K562 (cell line): ENCODE results near the gene ZNF613. TPM values are rescaled to one million over a fixed set of nuclear protein-coding genes. Genes with fewer than 3 reads are reported as not detected.

Experiments
- ATF2 ChIP-seq: sonication (generic); formaldehyde crosslinking; IDR thresholded peaks from 2 replicates; pipeline ENCODE4 v1.8.1; 2022; ENCODE audit warnings: missing genetic modification reagents
- ATF4 ChIP-seq: fragments of 450-650 bp; formaldehyde crosslinking; IDR thresholded peaks from 2 replicates; pipeline ENCODE4 v1.4.0; 2022; ENCODE audit warnings: mild to moderate bottlenecking, moderate library complexity
- ATF7 ChIP-seq: fragments of 450-650 bp; IDR thresholded peaks from 2 replicates; pipeline ENCODE4 v1.7.1; 2014; ENCODE audit warnings: mild to moderate bottlenecking, moderate library complexity
- CCNT2 ChIP-seq: IDR thresholded peaks from 2 replicates; pipeline ENCODE4 v1.6.1; 2011; ENCODE audit warnings: borderline replicate concordance, low read depth, mild to moderate bottlenecking, moderate library complexity, mixed read lengths, low read length; ENCODE audit not compliant: insufficient read length; ENCODE audit errors: extremely low read depth
- EGR1 ChIP-seq: fragments of 450-650 bp; conservative IDR thresholded peaks from 2 replicates; pipeline ENCODE4 v1.6.1; 2017; ENCODE audit warnings: mild to moderate bottlenecking
- ELF4 ChIP-seq: fragments of 450-650 bp; formaldehyde crosslinking; IDR thresholded peaks from 2 replicates; pipeline ENCODE4 v1.4.0; 2022; ENCODE audit warnings: missing genetic modification characterization
- EP300 ChIP-seq: IDR thresholded peaks from 2 replicates; pipeline ENCODE4 v1.6.1; 2012; ENCODE audit warnings: low read length, improper control_type of control experiment
- ETV1 ChIP-seq: fragments of 450-650 bp; conservative IDR thresholded peaks from 2 replicates; pipeline ENCODE4 v1.6.1; 2016; ENCODE audit warnings: missing genetic modification characterization, control low read depth, low read depth, missing compliant biosample characterization
- HDAC2 ChIP-seq: fragments of 450-650 bp; IDR thresholded peaks from 2 replicates; pipeline ENCODE4 v1.6.1; 2016; ENCODE audit warnings: mild to moderate bottlenecking
- MCM5 ChIP-seq: fragments of 450-650 bp; IDR thresholded peaks from 2 replicates; pipeline ENCODE4 v1.6.1; 2016; ENCODE audit warnings: low read depth
- MYBL2 ChIP-seq, 2 experiments: fragments of 450-650 bp in 1 of 2; sonication (generic) in 1 of 2; formaldehyde crosslinking in 1 of 2; IDR thresholded peaks; 2 replicates each; pipeline versions ENCODE4 v1.6.1 to v1.8.1; 2017 to 2022; ENCODE audit warnings: borderline replicate concordance in 1 of 2, inconsistent platforms in 1 of 2, low read depth in 1 of 2, mild to moderate bottlenecking in 1 of 2, missing genetic modification reagents in 1 of 2, moderate library complexity in 1 of 2
- NCOA6 ChIP-seq: fragments of 450-650 bp; IDR thresholded peaks from 2 replicates; pipeline ENCODE4 v1.6.1; 2017; ENCODE audit warnings: mild to moderate bottlenecking
- NR2C2 ChIP-seq, 2 experiments: fragments of 200-800 bp in 1 of 2; sonication (Bioruptor generic) in 1 of 2; sonication (generic) in 1 of 2; formaldehyde crosslinking in 1 of 2; IDR thresholded peaks; 2 replicates each; pipeline versions ENCODE4 v1.6.1 to v1.8.0; 2016 to 2022; ENCODE audit warnings: mild to moderate bottlenecking in 1 of 2, missing compliant biosample characterization in 1 of 2, missing genetic modification characterization in 1 of 2, missing genetic modification reagents in 1 of 2
- RBFOX2 ChIP-seq: fragments of 200-400 bp; formaldehyde crosslinking; IDR thresholded peaks from 2 replicates; pipeline ENCODE4 v1.6.1; 2017; ENCODE audit warnings: low read depth, mild to moderate bottlenecking, low read length, moderate library complexity
- SNIP1 ChIP-seq: fragments of 450-650 bp; IDR thresholded peaks from 2 replicates; pipeline ENCODE4 v1.7.1; 2017; ENCODE audit warnings: low read depth, mild to moderate bottlenecking
- SRSF3 ChIP-seq: fragments of 200-400 bp; formaldehyde crosslinking; IDR thresholded peaks from 2 replicates; pipeline ENCODE4 v1.6.1; 2016; ENCODE audit warnings: mild to moderate bottlenecking, low read length, moderate library complexity; ENCODE audit not compliant: insufficient read depth
- TFAP4 ChIP-seq: sonication (generic); formaldehyde crosslinking; IDR thresholded peaks from 2 replicates; pipeline ENCODE4 v1.8.0; 2022; ENCODE audit warnings: missing genetic modification reagents, mild to moderate bottlenecking, moderate library complexity, borderline replicate concordance
- U2AF2 ChIP-seq: fragments of 200-400 bp; formaldehyde crosslinking; optimal IDR thresholded peaks from 2 replicates; pipeline ENCODE3; 2017; ENCODE audit warnings: low read depth, mild to moderate bottlenecking, low read length
- ZFX ChIP-seq: sonication (generic); formaldehyde crosslinking; IDR thresholded peaks from 2 replicates; pipeline ENCODE4 v1.8.0; 2022; ENCODE audit warnings: mild to moderate bottlenecking, missing genetic modification reagents, moderate library complexity
- ZNF239 ChIP-seq: fragments of 250-450 bp; sonication (Bioruptor Pico); IDR thresholded peaks from 2 replicates; pipeline ENCODE4 v1.4.0; 2020; ENCODE audit warnings: mild to moderate bottlenecking
- ZNF280A ChIP-seq: fragments of 450-650 bp; IDR thresholded peaks from 2 replicates; pipeline ENCODE4 v1.6.1; 2018; ENCODE audit warnings: mild to moderate bottlenecking, low read depth; ENCODE audit not compliant: partially characterized antibody
- ZNF41 ChIP-seq: fragments of 250-450 bp; sonication (Bioruptor Pico); conservative IDR thresholded peaks from 2 replicates; pipeline ENCODE4 v1.4.0; 2020; ENCODE audit warnings: mild to moderate bottlenecking
- ZNF583 ChIP-seq: fragments of 250-450 bp; sonication (Bioruptor Pico); IDR thresholded peaks from 2 replicates; pipeline ENCODE4 v1.4.0; 2020
- polyA plus RNA-seq, 8 experiments: library from polyadenylated mRNA; depleted of rRNA in 4 of 8; stranded (reverse) in 5 of 8; unstranded in 3 of 8; fragments of >200 nt; fragmentation: Nextera tagmentation in 2 of 8; fragmentation: Illumina TruSeq in 1 of 8; extraction: Ambion mirVana in 2 of 8; extraction: Trizol in 1 of 8; gene quantifications; 2 replicates each; pipeline versions ENCODE4 v1.2.1 to v1.2.3, GENCODE V29; 2011 to 2014; ENCODE audit warnings: inconsistent platforms in 1 of 8, missing spikeins in 1 of 8
- total RNA-seq, 7 experiments: library from RNA; depleted of rRNA in 6 of 7; stranded (reverse); fragments of >200 nt in 6 of 7; fragmentation: Illumina TruSeq in 2 of 7; extraction: Trizol in 2 of 7; gene quantifications; 2 replicates each; pipeline versions ENCODE4 v1.2.1 to v1.2.3, GENCODE V29; 2011 to 2021; ENCODE audit warnings: low replicate concordance in 1 of 7

The ZNF613 gene
- total and polyA plus RNA-seq, 9 of the 15 experiments (the other 6 are each of a cell fraction or from before 2014, with no cell fraction given): 2.1 to 4.5 (median 2.7) TPM

- TF ChIP-seq ATF2 (CRISPR knock-in tag): no peak
- TF ChIP-seq SRSF3: no peak
- no peak for TF ChIP-seq U2AF2
- no peak for TF ChIP-seq MCM5
- TF ChIP-seq ZNF583: no peak
- no peak for TF ChIP-seq EP300
- TF ChIP-seq ELF4 (CRISPR knock-in tag): no peak
- TF ChIP-seq HDAC2: 0 out of 2 replicates have a peak, but pooled peaks have one; percentile 27
- peak; percentile 45; the same call in 1 of the 2 replicates for TF ChIP-seq ZNF239 (CRISPR knock-in tag)
- TF ChIP-seq EGR1: peak; percentile 31; the same call in 1 of the 2 replicates
- peak; percentile 41; the same call in 1 of the 2 replicates for TF ChIP-seq ETV1
- TF ChIP-seq RBFOX2: peak; percentile 62
- no peak for TF ChIP-seq ZNF41
- TF ChIP-seq CCNT2: no peak
- TF ChIP-seq ATF4 (CRISPR knock-in tag): no peak
- TF ChIP-seq ZNF280A: no peak
- no peak for TF ChIP-seq MYBL2 (IDR thresholded peaks at IDR 0.05; ENCODE audit: low read depth)
- TF ChIP-seq MYBL2 (CRISPR knock-in tag; IDR thresholded peaks at IDR 0.05; ENCODE audit: borderline replicate concordance): no peak
- TF ChIP-seq NR2C2 (CRISPR knock-in tag; IDR thresholded peaks at IDR 0.05): no peak
- TF ChIP-seq NR2C2 (tag; IDR thresholded peaks at IDR 0.05): peak; percentile 93
- TF ChIP-seq ZFX (CRISPR knock-in tag): peak; percentile 12; the same call in 1 of the 2 replicates
- no peak for TF ChIP-seq NCOA6
- no peak for TF ChIP-seq SNIP1
- TF ChIP-seq TFAP4 (CRISPR knock-in tag): peak; percentile 57; the same call in 1 of the 2 replicates
- peak; percentile 77; the same call in 1 of the 2 replicates for TF ChIP-seq ATF7
Measured at GRCh38 chr19:51926784-51927741, at the start of gene ZNF613 (continued).
